Measurements from ENCODE around the gene TERB2.
"Not testable (repeated sequence)": the region's sequence is repeated elsewhere in the genome, so short reads cannot be mapped to it uniquely, and the experiment has no call there.

TERB2 gene

DNA sequence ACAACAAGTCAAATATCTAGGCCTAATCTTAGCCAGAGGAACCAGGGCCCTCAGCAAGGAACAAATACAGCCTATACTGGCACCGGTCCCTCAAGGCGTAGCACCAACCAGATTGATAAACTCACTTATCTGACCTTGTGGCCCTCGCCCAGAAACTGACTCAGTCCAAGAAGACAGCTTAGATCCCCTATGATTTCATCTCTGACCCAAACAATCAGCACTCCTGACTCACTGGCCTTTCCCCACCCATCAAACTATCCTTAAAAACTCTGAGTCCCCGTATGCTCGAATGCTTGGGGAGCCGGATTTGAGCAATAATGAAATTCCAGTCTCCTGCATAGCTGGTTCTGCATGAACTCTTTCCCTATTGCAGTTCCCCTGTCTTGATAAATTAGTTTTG lies 64.9 kb downstream of the TERB2 start:
- Histone ChIP-seq H3K4me3 (replicated peaks; ENCODE audit: insufficient read depth, low read length) (no peak overlapping the region), H3K27me3 (ENCODE audit: insufficient read depth, poor library complexity, severe bottlenecking) (peaks cover 2% of the 10 kb centered on the region), H3K27ac (replicated peaks) (no peak overlapping the region)
- TF ChIP-seq, protein P1, sequence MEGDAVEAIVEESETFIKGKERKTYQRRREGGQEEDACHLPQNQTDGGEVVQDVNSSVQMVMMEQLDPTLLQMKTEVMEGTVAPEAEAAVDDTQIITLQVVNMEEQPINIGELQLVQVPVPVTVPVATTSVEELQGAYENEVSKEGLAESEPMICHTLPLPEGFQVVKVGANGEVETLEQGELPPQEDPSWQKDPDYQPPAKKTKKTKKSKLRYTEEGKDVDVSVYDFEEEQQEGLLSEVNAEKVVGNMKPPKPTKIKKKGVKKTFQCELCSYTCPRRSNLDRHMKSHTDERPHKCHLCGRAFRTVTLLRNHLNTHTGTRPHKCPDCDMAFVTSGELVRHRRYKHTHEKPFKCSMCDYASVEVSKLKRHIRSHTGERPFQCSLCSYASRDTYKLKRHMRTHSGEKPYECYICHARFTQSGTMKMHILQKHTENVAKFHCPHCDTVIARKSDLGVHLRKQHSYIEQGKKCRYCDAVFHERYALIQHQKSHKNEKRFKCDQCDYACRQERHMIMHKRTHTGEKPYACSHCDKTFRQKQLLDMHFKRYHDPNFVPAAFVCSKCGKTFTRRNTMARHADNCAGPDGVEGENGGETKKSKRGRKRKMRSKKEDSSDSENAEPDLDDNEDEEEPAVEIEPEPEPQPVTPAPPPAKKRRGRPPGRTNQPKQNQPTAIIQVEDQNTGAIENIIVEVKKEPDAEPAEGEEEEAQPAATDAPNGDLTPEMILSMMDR (IDR thresholded peaks at IDR 0.05; ENCODE audit: insufficient read depth, low read length), result no peak
- TF ChIP-seq SPI1 (IDR thresholded peaks at IDR 0.05; ENCODE audit: borderline replicate concordance, low read depth) (no peak), GABPA (IDR thresholded peaks at IDR 0.05; ENCODE audit: low read depth) (no peak), POLR2AphosphoS5 (IDR thresholded peaks at IDR 0.05; ENCODE audit: low read depth) (no peak)
- TF ChIP-seq, protein P2, sequence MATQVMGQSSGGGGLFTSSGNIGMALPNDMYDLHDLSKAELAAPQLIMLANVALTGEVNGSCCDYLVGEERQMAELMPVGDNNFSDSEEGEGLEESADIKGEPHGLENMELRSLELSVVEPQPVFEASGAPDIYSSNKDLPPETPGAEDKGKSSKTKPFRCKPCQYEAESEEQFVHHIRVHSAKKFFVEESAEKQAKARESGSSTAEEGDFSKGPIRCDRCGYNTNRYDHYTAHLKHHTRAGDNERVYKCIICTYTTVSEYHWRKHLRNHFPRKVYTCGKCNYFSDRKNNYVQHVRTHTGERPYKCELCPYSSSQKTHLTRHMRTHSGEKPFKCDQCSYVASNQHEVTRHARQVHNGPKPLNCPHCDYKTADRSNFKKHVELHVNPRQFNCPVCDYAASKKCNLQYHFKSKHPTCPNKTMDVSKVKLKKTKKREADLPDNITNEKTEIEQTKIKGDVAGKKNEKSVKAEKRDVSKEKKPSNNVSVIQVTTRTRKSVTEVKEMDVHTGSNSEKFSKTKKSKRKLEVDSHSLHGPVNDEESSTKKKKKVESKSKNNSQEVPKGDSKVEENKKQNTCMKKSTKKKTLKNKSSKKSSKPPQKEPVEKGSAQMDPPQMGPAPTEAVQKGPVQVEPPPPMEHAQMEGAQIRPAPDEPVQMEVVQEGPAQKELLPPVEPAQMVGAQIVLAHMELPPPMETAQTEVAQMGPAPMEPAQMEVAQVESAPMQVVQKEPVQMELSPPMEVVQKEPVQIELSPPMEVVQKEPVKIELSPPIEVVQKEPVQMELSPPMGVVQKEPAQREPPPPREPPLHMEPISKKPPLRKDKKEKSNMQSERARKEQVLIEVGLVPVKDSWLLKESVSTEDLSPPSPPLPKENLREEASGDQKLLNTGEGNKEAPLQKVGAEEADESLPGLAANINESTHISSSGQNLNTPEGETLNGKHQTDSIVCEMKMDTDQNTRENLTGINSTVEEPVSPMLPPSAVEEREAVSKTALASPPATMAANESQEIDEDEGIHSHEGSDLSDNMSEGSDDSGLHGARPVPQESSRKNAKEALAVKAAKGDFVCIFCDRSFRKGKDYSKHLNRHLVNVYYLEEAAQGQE (IDR thresholded peaks at IDR 0.05; ENCODE audit: insufficient replicate concordance, low read depth), result no peak
- DNase-seq (ENCODE audit: low read depth in 1 of 2, low spot score in 1 of 2), result no peak

DNA sequence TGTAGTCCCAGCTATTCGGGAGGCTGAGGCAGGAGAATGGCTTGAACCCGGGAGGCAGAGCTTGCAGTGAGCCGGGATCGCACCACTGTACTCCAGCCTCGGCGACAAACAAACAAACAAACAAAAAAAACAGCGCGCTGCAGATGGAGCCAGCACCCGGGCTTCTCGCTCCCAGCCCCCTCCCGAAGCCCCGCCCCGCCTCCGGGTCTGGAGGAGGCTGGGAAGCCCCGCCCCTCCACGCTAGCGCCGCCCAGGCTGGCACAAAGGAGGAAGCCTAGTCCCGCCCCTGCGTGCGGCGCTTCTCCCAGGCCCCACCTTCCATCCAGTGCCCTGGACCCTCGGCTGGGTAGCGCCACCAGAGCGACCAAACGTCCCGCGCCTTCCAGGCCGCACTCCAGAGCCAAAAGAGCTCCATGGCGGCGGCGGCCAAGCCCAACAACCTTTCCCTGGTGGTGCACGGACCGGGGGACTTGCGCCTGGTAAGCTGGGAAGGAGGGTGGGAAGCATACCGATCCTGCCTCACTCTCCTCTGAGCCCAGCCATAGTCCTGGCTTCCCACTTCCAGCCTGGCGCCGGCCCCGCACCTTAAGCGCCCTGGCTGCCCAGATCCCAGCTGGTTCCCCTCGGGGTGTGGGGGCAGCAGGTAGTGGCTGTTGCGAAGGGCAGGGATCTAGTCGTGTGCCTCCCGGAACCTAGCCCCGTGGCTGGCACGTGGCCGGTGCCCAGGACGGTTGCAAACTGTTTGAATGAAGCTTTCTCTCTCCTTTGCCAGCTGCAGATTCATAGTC lies 66.6 kb downstream of the TERB2 start, which contains the start of gene SORD:
TSS of gene SORD (plus strand) at position 325 of the 788 bp plus-strand sequence. CDS start at position 414, 89 bp downstream.
- DNase-seq (ENCODE audit: low read depth in 1 of 2, low spot score in 1 of 2), result peak; percentile 82 to 90
- H3K27ac ChIP-seq (replicated peaks), result peak within 1 kb of the TSS; percentile 84
- peaks cover 2% of the 10 kb centered on the region for H3K27me3 ChIP-seq (ENCODE audit: insufficient read depth, poor library complexity, severe bottlenecking)
- H3K4me3 ChIP-seq (replicated peaks; ENCODE audit: insufficient read depth, low read length), result peak within 1 kb of the TSS; percentile 86
- TF ChIP-seq, protein P2 (IDR thresholded peaks at IDR 0.05; ENCODE audit: insufficient replicate concordance, low read depth), result peak; percentile 64
- TF ChIP-seq SPI1 (IDR thresholded peaks at IDR 0.05; ENCODE audit: borderline replicate concordance, low read depth) (peak; percentile 51; the same call in 1 of the 2 replicates), GABPA (IDR thresholded peaks at IDR 0.05; ENCODE audit: low read depth) (no peak), POLR2AphosphoS5 (IDR thresholded peaks at IDR 0.05; ENCODE audit: low read depth) (peak; percentile 84)

DNA sequence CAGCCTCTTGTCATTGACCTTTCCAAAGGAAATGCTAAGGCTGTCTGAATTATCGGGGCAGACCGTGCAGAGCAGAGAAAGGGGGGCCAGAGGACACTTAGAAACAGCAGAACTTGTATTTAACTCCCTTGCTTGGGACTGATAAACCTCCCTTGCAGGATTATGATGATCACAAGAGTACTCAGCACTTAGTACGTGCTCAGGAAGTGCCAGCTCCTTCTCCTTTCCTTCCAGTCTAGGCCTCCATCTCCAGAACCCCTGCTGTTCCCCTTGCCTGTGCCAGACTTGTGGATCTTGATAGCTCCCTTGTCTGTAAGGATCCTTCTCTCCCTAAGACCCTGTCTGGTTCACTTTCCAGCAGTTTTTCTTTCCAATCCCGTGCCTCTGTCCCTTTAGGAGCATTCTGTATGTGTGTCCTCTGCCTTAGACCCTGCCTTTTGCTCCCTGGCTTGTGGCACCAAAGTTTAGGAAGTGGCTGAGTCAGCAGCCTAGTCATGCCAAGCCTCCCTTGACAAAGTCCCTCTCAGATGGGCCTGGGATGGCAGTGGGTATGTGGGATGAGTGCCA lies 67.3 kb downstream of the TERB2 start:
- Histone ChIP-seq H3K27me3 (ENCODE audit: insufficient read depth, poor library complexity, severe bottlenecking) (peaks cover 2% of the 10 kb centered on the region), H3K27ac (replicated peaks) (peak overlapping the region; percentile 84), H3K4me3 (replicated peaks; ENCODE audit: insufficient read depth, low read length) (peak overlapping the region; percentile 86)
- TF ChIP-seq GABPA (IDR thresholded peaks at IDR 0.05; ENCODE audit: low read depth) (no peak), SPI1 (IDR thresholded peaks at IDR 0.05; ENCODE audit: borderline replicate concordance, low read depth) (no peak), POLR2AphosphoS5 (IDR thresholded peaks at IDR 0.05; ENCODE audit: low read depth) (no peak)
- TF ChIP-seq, protein P2 (IDR thresholded peaks at IDR 0.05; ENCODE audit: insufficient replicate concordance, low read depth), result no peak
- TF ChIP-seq, protein P1 (IDR thresholded peaks at IDR 0.05; ENCODE audit: insufficient read depth, low read length), result no peak
- DNase-seq (ENCODE audit: low read depth in 1 of 2, low spot score in 1 of 2), result peak in 1 of 2 experiments; percentile 22

DNA sequence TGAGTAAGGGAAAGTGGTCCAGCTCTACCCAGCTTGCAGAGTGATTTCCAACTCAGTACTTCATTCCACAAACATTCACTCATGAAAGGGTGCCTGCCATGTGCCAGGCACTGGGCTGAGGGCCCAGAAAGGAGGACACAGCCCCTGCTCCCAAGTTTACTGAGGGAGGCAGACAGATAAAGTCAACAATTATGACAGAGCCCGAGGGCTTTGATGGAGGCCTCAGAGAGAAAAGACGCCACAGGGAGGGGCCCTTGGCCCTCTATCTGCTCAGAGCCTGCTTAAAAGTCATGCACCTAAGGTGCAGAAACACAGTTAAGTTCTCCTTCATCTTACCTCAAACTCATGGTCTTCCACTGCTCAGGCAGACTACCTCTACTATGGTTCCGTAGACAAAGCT lies 68.2 kb downstream of the TERB2 start:
- not testable (repeated sequence) for H3K4me3 ChIP-seq (replicated peaks; ENCODE audit: insufficient read depth, low read length); H3K27ac ChIP-seq (replicated peaks); H3K27me3 ChIP-seq (ENCODE audit: insufficient read depth, poor library complexity, severe bottlenecking); DNase-seq (ENCODE audit: low read depth in 1 of 2, low spot score in 1 of 2)

DNA sequence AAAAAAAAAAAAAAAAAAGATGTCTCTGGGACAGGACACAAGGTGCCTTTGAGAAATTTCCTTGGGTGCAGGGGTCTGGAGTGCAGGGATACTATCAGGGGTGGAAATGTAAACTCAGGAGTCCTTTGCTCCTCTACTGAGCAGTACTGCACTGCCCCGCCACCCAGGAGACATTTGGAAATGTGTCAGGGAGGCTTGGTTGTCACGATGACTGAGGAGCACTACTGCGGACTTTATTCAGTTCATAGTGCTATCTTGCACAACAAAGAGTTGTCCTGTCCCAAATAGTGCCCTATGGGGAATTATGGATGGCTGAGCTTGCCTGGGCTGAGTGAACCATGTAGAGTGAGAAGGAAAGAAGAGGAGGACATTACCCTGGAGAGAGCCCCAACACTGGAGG lies 69.1 kb downstream of the TERB2 start:
- not testable (repeated sequence) for H3K27ac ChIP-seq (replicated peaks); DNase-seq (ENCODE audit: low read depth in 1 of 2, low spot score in 1 of 2); H3K4me3 ChIP-seq (replicated peaks; ENCODE audit: insufficient read depth, low read length); H3K27me3 ChIP-seq (ENCODE audit: insufficient read depth, poor library complexity, severe bottlenecking)

All from HL-60 (cell line).